ENCODE results near the gene RTN1.

Gene RTN1

DNA sequence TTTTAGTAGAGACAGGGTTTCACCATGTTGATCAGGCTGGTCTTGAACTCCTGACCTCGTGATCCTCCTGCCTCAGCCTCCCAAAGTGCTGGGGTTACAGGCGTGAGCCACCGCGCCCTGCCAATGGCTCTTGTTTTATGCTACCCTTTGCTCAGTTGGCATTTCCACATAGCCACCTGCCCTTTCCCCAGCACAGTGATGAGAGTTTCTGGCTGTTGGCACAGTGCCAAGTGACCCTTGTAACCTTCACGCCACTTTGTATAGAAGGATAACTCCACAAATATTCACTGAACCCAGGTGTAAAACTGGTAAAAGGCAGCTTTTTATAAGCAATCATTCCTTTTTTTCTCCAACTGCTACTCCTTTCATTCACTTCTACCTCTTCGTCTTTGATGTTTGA, 275.5 kb downstream of the RTN1 start:
- DNase-seq (ENCODE audit: extremely low spot score), result no peak
- ChIA-PET POLR2A (no interaction called here), CTCF (interaction anchor here (1.0 to 1.4 kb wide), 3 partner anchors 11 to 302 kb away, joined by 3 to 5 read pairs (median 3); partner anchors contain the start of gene CCDC175)
- TF ChIP-seq, protein P1, sequence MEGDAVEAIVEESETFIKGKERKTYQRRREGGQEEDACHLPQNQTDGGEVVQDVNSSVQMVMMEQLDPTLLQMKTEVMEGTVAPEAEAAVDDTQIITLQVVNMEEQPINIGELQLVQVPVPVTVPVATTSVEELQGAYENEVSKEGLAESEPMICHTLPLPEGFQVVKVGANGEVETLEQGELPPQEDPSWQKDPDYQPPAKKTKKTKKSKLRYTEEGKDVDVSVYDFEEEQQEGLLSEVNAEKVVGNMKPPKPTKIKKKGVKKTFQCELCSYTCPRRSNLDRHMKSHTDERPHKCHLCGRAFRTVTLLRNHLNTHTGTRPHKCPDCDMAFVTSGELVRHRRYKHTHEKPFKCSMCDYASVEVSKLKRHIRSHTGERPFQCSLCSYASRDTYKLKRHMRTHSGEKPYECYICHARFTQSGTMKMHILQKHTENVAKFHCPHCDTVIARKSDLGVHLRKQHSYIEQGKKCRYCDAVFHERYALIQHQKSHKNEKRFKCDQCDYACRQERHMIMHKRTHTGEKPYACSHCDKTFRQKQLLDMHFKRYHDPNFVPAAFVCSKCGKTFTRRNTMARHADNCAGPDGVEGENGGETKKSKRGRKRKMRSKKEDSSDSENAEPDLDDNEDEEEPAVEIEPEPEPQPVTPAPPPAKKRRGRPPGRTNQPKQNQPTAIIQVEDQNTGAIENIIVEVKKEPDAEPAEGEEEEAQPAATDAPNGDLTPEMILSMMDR (IDR thresholded peaks at IDR 0.05; ENCODE audit: control extremely low read depth, extremely low read depth, low read depth, missing control alignments), result no peak

- ChIA-PET POLR2A (no interaction called here), CTCF (interaction anchor here (2.4 kb wide), 1 partner anchor 14 kb away, joined by 11 read pairs; no protein-coding TSS in a partner anchor)
- TF ChIP-seq, protein P1 (IDR thresholded peaks at IDR 0.05; ENCODE audit: control extremely low read depth, extremely low read depth, low read depth, missing control alignments), result no peak
- DNase-seq (ENCODE audit: extremely low spot score), result no peak
Measured at GRCh38 chr14:59591641-59592370, 278.8 kb downstream of the RTN1 start.

DNA sequence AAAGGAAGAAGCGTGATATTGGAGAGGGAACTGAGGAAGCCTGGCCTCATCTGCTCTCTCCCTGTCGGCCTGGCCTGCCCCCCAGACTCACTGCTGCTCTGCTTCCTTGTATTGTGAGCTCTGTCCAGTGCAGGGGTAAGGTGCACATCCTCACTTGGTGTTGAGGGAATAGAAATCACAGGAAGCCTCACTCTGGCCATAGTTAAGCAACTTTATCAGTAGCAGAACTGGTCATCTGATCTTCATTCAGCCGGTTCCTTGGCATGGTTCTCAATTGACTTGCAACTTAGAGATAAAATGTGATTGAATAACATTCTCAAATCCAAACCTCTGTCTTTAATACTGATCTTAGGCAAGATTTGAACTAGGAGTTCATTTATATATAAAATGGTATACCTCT, 282.5 kb downstream of the RTN1 start:
- POLR2A ChIA-PET, result no interaction called here
- CTCF ChIA-PET, result no interaction called here

DNA sequence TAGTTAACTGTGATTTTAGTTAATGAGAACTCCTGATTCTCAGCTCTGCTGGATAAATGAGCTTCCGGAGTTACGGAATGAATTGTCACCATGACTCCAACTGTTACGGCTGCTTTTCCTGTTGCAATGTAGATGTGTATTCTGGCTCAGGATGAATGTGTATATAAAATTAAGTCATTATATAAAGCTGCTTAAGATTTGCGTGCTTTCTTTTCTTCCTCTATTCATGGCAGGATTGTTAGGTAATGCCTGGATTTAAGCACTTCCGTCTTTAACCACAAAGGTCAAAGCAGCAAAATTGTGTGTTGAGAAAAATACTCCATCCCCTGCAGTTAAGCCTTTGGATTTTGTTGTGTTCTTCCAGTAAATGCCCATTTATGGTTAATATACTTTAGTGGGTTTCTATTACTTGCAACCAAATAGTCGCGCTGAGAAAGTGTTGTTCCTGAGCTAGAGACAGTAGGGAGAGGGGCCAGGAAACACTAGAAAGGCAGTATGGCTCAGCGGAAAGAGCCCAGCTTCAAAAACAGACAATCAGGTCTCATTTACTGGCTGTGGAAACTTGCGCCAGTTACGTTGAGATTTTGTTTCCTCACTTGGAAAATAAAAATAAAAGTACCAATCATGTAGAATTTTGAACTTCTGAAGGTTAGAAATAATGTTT, 284.6 kb downstream of the RTN1 start:
- no peak for DNase-seq (ENCODE audit: extremely low spot score)
- CTCF ChIA-PET, result interaction anchor here (2.2 kb wide), 1 partner anchor 9 kb away, joined by 11 read pairs; the partner anchor contains the start of gene CCDC175
- POLR2A ChIA-PET, result no interaction called here

More for the DNA sequence above, 282.5 kb downstream of the RTN1 start:
- TF ChIP-seq, protein P1 (IDR thresholded peaks at IDR 0.05; ENCODE audit: control extremely low read depth, extremely low read depth, low read depth, missing control alignments), result no peak
- DNase-seq (ENCODE audit: extremely low spot score), result no peak

GRCh38 chr14:59583755-59584154, 286.8 kb downstream of the RTN1 start:
- ChIA-PET CTCF (interaction anchor here (0.8 to 1.5 kb wide), 3 partner anchors 8 to 45 kb away, joined by 3 read pairs; no protein-coding TSS in a partner anchor), POLR2A (no interaction called here)
- TF ChIP-seq, protein P1 (IDR thresholded peaks at IDR 0.05; ENCODE audit: control extremely low read depth, extremely low read depth, low read depth, missing control alignments), result no peak
- no peak for DNase-seq (ENCODE audit: extremely low spot score)

More for the DNA sequence above, 284.6 kb downstream of the RTN1 start:
- TF ChIP-seq, protein P1 (IDR thresholded peaks at IDR 0.05; ENCODE audit: control extremely low read depth, extremely low read depth, low read depth, missing control alignments), result no peak

GRCh38 chr14:59582845-59583509, 287.6 kb downstream of the RTN1 start:
- TF ChIP-seq, protein P1 (IDR thresholded peaks at IDR 0.05; ENCODE audit: control extremely low read depth, extremely low read depth, low read depth, missing control alignments), result no peak
- ChIA-PET CTCF (interaction anchor here (0.8 kb wide), 1 partner anchor 44 kb away, joined by 3 read pairs; no protein-coding TSS in a partner anchor), POLR2A (no interaction called here)
- no peak for DNase-seq (ENCODE audit: extremely low spot score)
